Osteoblast (primary cell): ENCODE measurements around the gene SFXN3. TPM values are rescaled to one million over a fixed set of nuclear protein-coding genes. Genes with fewer than 3 reads are reported as not detected.

Experiments used
- DNase-seq: peaks from one replicate; pipeline ENCODE4 v3.0.0; 2011; ENCODE audit warnings: low spot score, mixed read lengths; ENCODE audit not compliant: insufficient read length; ENCODE audit errors: missing footprints
- H2AFZ ChIP-seq: 2 replicates; pipeline ENCODE4 v1.6.0; 2011; ENCODE audit warnings: mild to moderate bottlenecking, low read length
- H3K27ac ChIP-seq: 2 replicates; pipeline ENCODE4 v1.5.1; 2011; ENCODE audit warnings: mild to moderate bottlenecking, low read depth, low read length, moderate library complexity
- H3K27me3 ChIP-seq: 2 replicates; pipeline ENCODE4 v1.6.0; 2012; ENCODE audit warnings: mild to moderate bottlenecking, control low read depth, inconsistent platforms, low read length, moderate library complexity; ENCODE audit not compliant: insufficient read depth
- H3K36me3 ChIP-seq: 2 replicates; pipeline ENCODE4 v1.5.1; 2011; ENCODE audit warnings: mild to moderate bottlenecking, low read length, control low read depth, moderate library complexity; ENCODE audit not compliant: insufficient read depth
- H3K4me1 ChIP-seq: 2 replicates; pipeline ENCODE4 v1.5.1; 2011; ENCODE audit warnings: mild to moderate bottlenecking, low read length, control low read depth, moderate library complexity; ENCODE audit not compliant: insufficient read depth
- H3K4me2 ChIP-seq: 2 replicates; pipeline ENCODE4 v1.6.0; 2011; ENCODE audit warnings: mild to moderate bottlenecking, low read length; ENCODE audit not compliant: insufficient read depth
- H3K4me3 ChIP-seq: fragments of 200-600 bp; sonication (generic); 3 replicates; pipeline ENCODE4 v1.5.1; 2012; ENCODE audit warnings: mild to moderate bottlenecking, low read length, inconsistent platforms; ENCODE audit not compliant: insufficient read depth
- H3K79me2 ChIP-seq: 2 replicates; pipeline ENCODE4 v1.6.0; 2012; ENCODE audit warnings: mild to moderate bottlenecking, low read length, control low read depth, inconsistent platforms; ENCODE audit not compliant: insufficient read depth
- H3K9me3 ChIP-seq: 2 replicates; pipeline ENCODE4 v1.5.1; 2011; ENCODE audit warnings: low read depth, low read length, control low read depth
- H4K20me1 ChIP-seq: 2 replicates; pipeline ENCODE4 v1.6.0; 2012; ENCODE audit warnings: mild to moderate bottlenecking, low read length, control low read depth; ENCODE audit not compliant: insufficient read depth
- CTCF ChIP-seq: IDR thresholded peaks from 2 replicates; pipeline ENCODE4 v1.5.1; 2011; ENCODE audit warnings: mild to moderate bottlenecking, low read depth, low read length, moderate library complexity; ENCODE audit errors: extremely low read depth
- total RNA-seq: library from RNA; depleted of rRNA; stranded (reverse); fragments of >200 nt; gene quantifications from 2 replicates; pipeline ENCODE4 v1.2.3, GENCODE V29; 2012

The SFXN3 gene
- total RNA-seq, 1 donor = 103 TPM

- Histone ChIP-seq H3K27me3 (peaks cover 11% of the 10 kb centered on the region), H3K27ac (peak overlapping the region; percentile 87), H3K79me2 (no peaks in the 10 kb centered on the region), H2AFZ (peak overlapping the region; percentile 92), H3K4me2 (peak overlapping the region; percentile 89), H3K4me1 (peaks cover 26% of the 10 kb centered on the region), H3K4me3 (peak overlapping the region; percentile 77), H3K36me3 (peaks cover 28% of the 10 kb centered on the region), H3K9me3 (no peaks in the 10 kb centered on the region), H4K20me1 (peaks cover 14% of the 10 kb centered on the region)
- DNase-seq = peak; percentile 99
- TF ChIP-seq CTCF = no peak
Measured at GRCh38 chr10:101042667-101043362, 11.8 kb downstream of the SFXN3 start.

DNA sequence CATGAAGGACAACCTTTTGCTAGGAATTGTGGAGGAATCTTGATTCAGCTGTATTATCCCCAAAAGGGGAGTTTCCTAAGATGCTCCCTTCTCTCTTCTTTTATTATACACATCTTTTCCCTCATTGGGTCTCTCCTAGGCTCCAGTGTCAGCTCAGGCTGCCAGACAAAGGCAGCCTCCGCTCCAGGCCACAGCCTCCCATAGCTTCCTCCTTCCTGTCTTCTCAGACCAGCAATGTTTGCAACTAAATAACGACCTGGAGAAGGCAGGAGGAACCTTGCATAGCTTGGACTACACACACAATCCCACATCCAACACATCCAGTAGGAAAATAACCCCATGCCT, 12.3 kb downstream of the SFXN3 start:
- peak; percentile 90 for DNase-seq
- Histone ChIP-seq H3K27me3 (peaks cover 16% of the 10 kb centered on the region), H3K27ac (peak overlapping the region; percentile 87)

GRCh38 chr10:101044117-101044516, 13.1 kb downstream of the SFXN3 start:
- no peak for DNase-seq
- Histone ChIP-seq H3K27ac (no peak overlapping the region), H3K36me3 (peaks cover 15% of the 10 kb centered on the region), H3K79me2 (no peaks in the 10 kb centered on the region), H3K4me3 (no peak overlapping the region), H4K20me1 (peaks cover 6% of the 10 kb centered on the region), H2AFZ (no peak overlapping the region), H3K4me2 (no peak overlapping the region), H3K4me1 (peaks cover 26% of the 10 kb centered on the region), H3K27me3 (peaks cover 24% of the 10 kb centered on the region), H3K9me3 (no peaks in the 10 kb centered on the region)
- no peak for TF ChIP-seq CTCF

More for the DNA sequence above, 12.3 kb downstream of the SFXN3 start:
- Histone ChIP-seq H3K36me3 (peaks cover 22% of the 10 kb centered on the region), H3K4me3 (peak overlapping the region; percentile 77), H3K79me2 (no peaks in the 10 kb centered on the region), H3K4me2 (peak overlapping the region; percentile 89), H3K9me3 (no peaks in the 10 kb centered on the region), H2AFZ (peak overlapping the region; percentile 92), H4K20me1 (peaks cover 14% of the 10 kb centered on the region), H3K4me1 (peaks cover 26% of the 10 kb centered on the region)
- no peak for TF ChIP-seq CTCF

GRCh38 chr10:101046332-101047238, 15.6 kb downstream of the SFXN3 start:
- Histone ChIP-seq H3K4me3 (peak overlapping the region; percentile 26), H4K20me1 (no peaks in the 10 kb centered on the region), H3K27ac (no peak overlapping the region), H3K36me3 (peaks cover 5% of the 10 kb centered on the region), H3K27me3 (peaks cover 38% of the 10 kb centered on the region), H3K4me2 (peak overlapping the region; percentile 50), H3K79me2 (no peaks in the 10 kb centered on the region), H3K4me1 (peaks cover 28% of the 10 kb centered on the region), H3K9me3 (no peaks in the 10 kb centered on the region), H2AFZ (peak overlapping the region; percentile 52)
- DNase-seq = peak; percentile 72
- TF ChIP-seq CTCF = no peak
